Activated T-cell treated with anti-CD3 and anti-CD28 coated beads, Interleukin-2, amount 50 U/mL, for 24 hours (primary cell): ENCODE measurements around the gene MAFB.

Source experiments
- DNase-seq: peaks from one replicate; pipeline ENCODE4 v3.0.0-alpha.2; 2020
- H3K27ac Mint-ChIP-seq: 2 replicates; pipeline ENCODE4 v1.8.0; 2020; ENCODE audit warnings: mild to moderate bottlenecking, mixed read lengths
- H3K27me3 Mint-ChIP-seq: 2 replicates; pipeline ENCODE4 v1.8.0; 2020; ENCODE audit warnings: mixed read lengths
- H3K36me3 Mint-ChIP-seq: 2 replicates; pipeline ENCODE4 v1.8.0; 2020; ENCODE audit warnings: low read depth, mixed read lengths
- H3K4me1 Mint-ChIP-seq: 2 replicates; pipeline ENCODE4 v1.8.0; 2020; ENCODE audit warnings: low read depth, mixed read lengths
- H3K4me3 Mint-ChIP-seq: 2 replicates; pipeline ENCODE4 v1.8.0; 2020; ENCODE audit warnings: mild to moderate bottlenecking, moderate library complexity, mixed read lengths
- H3K9me3 Mint-ChIP-seq: 2 replicates; pipeline ENCODE4 v1.8.0; 2020; ENCODE audit warnings: mixed read lengths

The MAFB gene

GRCh38 chr20:40714109-40714508 lies 25.1 kb upstream of the MAFB start:
- Mint-ChIP-seq H3K9me3 (no peaks in the 10 kb centered on the region), H3K27me3 (peaks cover 18% of the 10 kb centered on the region), H3K36me3 (no peaks in the 10 kb centered on the region), H3K4me3 (no peak overlapping the region), H3K4me1 (no peaks in the 10 kb centered on the region), H3K27ac (no peak overlapping the region)
- no peak for DNase-seq

GRCh38 chr20:40713508-40713907 lies 24.5 kb upstream of the MAFB start:
- DNase-seq = no peak
- peaks cover 18% of the 10 kb centered on the region for H3K27me3 Mint-ChIP-seq
- H3K27ac Mint-ChIP-seq = no peak overlapping the region
- no peaks in the 10 kb centered on the region for H3K9me3 Mint-ChIP-seq
- H3K36me3 Mint-ChIP-seq = no peaks in the 10 kb centered on the region
- H3K4me1 Mint-ChIP-seq = no peaks in the 10 kb centered on the region
- H3K4me3 Mint-ChIP-seq = no peak overlapping the region

DNA sequence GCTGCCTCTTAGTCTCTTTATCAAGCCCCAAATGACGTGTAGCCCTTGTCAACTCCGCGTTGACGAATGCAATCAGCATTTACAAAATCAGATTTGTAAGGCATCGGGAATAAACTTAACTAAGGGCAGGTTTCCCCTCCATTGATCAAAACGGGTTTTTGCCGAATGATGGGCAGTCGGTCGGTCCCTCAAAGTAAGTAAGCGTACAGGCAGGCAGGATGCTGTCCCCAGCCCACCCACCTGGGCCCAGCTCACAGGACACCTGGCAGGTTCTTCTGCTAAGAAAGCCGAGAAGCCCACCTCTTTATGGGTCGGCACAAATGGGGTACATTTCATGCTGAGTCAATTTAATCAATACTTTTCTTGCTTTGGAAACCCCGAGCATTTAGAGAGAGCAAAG lies 22.0 kb upstream of the MAFB start:
- H3K27ac Mint-ChIP-seq = no peak overlapping the region
- H3K36me3 Mint-ChIP-seq = no peaks in the 10 kb centered on the region

GRCh38 chr20:40710603-40711002 lies 21.6 kb upstream of the MAFB start:
- Mint-ChIP-seq H3K27ac (no peak overlapping the region), H3K27me3 (peaks cover 14% of the 10 kb centered on the region), H3K9me3 (no peaks in the 10 kb centered on the region), H3K36me3 (no peaks in the 10 kb centered on the region), H3K4me3 (no peak overlapping the region), H3K4me1 (no peaks in the 10 kb centered on the region)
- DNase-seq = no peak

More for the DNA sequence above, 22.0 kb upstream of the MAFB start:
- Mint-ChIP-seq H3K4me3 (no peak overlapping the region), H3K4me1 (no peaks in the 10 kb centered on the region), H3K27me3 (peaks cover 17% of the 10 kb centered on the region), H3K9me3 (no peaks in the 10 kb centered on the region)
- no peak for DNase-seq

DNA sequence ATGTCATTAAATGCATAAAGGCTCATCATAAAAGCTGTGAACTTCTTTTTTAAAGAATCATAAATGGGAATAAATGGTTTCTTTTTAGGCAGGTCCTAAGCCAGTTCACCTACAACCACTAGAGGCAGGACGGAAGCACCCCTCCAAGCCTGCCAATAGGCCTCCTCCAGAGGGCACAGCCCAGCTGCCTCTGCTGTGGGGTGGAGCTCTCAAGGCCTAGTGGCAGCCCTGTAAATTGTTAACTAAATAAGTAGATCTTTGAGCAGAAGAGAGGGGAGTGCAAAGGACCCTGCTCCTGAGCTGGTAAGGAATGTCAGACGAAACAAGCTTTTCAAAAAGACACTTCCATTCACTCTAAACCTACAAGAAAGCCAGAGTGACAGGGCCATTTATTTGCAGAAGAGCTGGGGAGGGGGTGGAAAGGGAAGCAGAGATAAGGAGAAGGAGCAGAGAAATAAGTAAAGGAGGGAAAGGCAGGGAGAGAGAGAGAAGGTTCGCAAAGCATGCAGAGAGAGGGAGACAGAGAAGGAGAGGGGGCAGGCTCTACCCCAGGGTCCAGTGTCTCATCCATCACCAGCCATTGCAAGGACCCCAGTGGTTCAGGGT lies 18.0 kb upstream of the MAFB start:
- no peaks in the 10 kb centered on the region for H3K36me3 Mint-ChIP-seq
- peaks cover 8% of the 10 kb centered on the region for H3K27me3 Mint-ChIP-seq
- no peak for DNase-seq
- H3K27ac Mint-ChIP-seq = no peak overlapping the region
- H3K4me1 Mint-ChIP-seq = no peaks in the 10 kb centered on the region
- H3K4me3 Mint-ChIP-seq = no peak overlapping the region
- no peaks in the 10 kb centered on the region for H3K9me3 Mint-ChIP-seq

- no peak for DNase-seq
- Mint-ChIP-seq H3K36me3 (no peaks in the 10 kb centered on the region), H3K4me1 (no peaks in the 10 kb centered on the region), H3K4me3 (no peak overlapping the region), H3K27me3 (peaks cover 5% of the 10 kb centered on the region), H3K27ac (no peak overlapping the region), H3K9me3 (no peaks in the 10 kb centered on the region)
These were observed 16.4 kb upstream of the MAFB start for GRCh38 chr20:40705413-40705812.

DNA sequence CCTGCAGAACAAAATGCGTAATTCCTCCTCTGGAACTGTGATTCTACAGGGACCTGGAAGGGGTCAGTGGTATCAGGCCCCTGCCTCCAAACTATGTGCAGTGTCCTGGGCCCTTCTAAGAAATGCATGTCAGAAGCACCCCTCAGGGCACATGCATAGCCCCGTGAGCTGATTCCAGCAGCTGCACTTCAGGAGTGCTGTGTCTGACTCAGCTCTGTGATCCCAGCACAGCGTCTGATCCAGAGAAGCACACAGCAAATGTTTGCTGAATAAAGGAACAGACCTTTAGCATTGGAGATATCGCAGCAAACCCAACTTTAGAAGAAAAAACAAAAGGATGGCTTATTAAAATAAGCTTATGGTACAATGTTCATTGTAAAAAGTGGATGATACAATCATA lies 15.8 kb upstream of the MAFB start:
- no peaks in the 10 kb centered on the region for H3K9me3 Mint-ChIP-seq
- no peak overlapping the region for H3K4me3 Mint-ChIP-seq
- H3K4me1 Mint-ChIP-seq = no peaks in the 10 kb centered on the region
- H3K27ac Mint-ChIP-seq = no peak overlapping the region
- H3K27me3 Mint-ChIP-seq = peaks cover 5% of the 10 kb centered on the region
- H3K36me3 Mint-ChIP-seq = no peaks in the 10 kb centered on the region
- no peak for DNase-seq

GRCh38 chr20:40703975-40704530 lies 15.0 kb upstream of the MAFB start:
- DNase-seq = no peak
- H3K9me3 Mint-ChIP-seq = no peaks in the 10 kb centered on the region
- no peak overlapping the region for H3K4me3 Mint-ChIP-seq
- H3K27me3 Mint-ChIP-seq = peaks cover 5% of the 10 kb centered on the region
- H3K27ac Mint-ChIP-seq = no peak overlapping the region
- no peaks in the 10 kb centered on the region for H3K4me1 Mint-ChIP-seq
- H3K36me3 Mint-ChIP-seq = no peaks in the 10 kb centered on the region

- Mint-ChIP-seq H3K4me3 (no peak overlapping the region), H3K36me3 (no peaks in the 10 kb centered on the region), H3K27me3 (peaks cover 16% of the 10 kb centered on the region), H3K27ac (no peak overlapping the region), H3K4me1 (no peaks in the 10 kb centered on the region), H3K9me3 (no peaks in the 10 kb centered on the region)
- no peak for DNase-seq
These were observed 13.5 kb upstream of the MAFB start for GRCh38 chr20:40702504-40702903.

- no peak overlapping the region for H3K4me3 Mint-ChIP-seq
- H3K27me3 Mint-ChIP-seq = peaks cover 54% of the 10 kb centered on the region
- DNase-seq = no peak
- no peak overlapping the region for H3K27ac Mint-ChIP-seq
- no peaks in the 10 kb centered on the region for H3K4me1 Mint-ChIP-seq
- H3K36me3 Mint-ChIP-seq = no peaks in the 10 kb centered on the region
- H3K9me3 Mint-ChIP-seq = no peaks in the 10 kb centered on the region
These were observed 9.7 kb upstream of the MAFB start for GRCh38 chr20:40698744-40699143.

- no peak overlapping the region for H3K4me3 Mint-ChIP-seq
- DNase-seq = no peak
- no peak overlapping the region for H3K27ac Mint-ChIP-seq
- no peaks in the 10 kb centered on the region for H3K4me1 Mint-ChIP-seq
- H3K9me3 Mint-ChIP-seq = no peaks in the 10 kb centered on the region
- H3K27me3 Mint-ChIP-seq = peaks cover 58% of the 10 kb centered on the region
- no peaks in the 10 kb centered on the region for H3K36me3 Mint-ChIP-seq
These were observed 9.2 kb upstream of the MAFB start for GRCh38 chr20:40698281-40698680.

DNA sequence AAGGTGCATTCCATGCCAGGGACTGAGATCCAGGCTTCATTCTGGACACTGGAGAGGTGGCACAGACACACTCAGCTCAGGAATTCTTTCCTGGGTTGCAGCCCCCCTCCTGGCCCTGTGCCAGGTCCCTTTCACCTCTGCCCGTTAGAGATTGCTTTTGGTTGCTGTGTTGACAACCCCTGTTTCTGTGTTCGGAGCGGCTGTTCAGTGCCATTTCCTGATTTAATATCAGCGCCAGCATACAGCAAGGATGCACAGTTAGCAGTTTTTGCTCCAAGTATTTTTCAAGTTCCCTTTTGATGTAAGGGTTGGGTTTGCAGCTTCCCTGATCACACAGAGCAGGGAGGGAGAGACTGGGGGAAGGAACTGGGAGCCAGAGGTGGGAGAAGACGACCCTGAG lies 8.5 kb upstream of the MAFB start:
- no peak for DNase-seq
- Mint-ChIP-seq H3K4me1 (no peaks in the 10 kb centered on the region), H3K9me3 (no peaks in the 10 kb centered on the region), H3K27me3 (peaks cover 65% of the 10 kb centered on the region), H3K27ac (no peak overlapping the region), H3K36me3 (no peaks in the 10 kb centered on the region), H3K4me3 (no peak overlapping the region)

GRCh38 chr20:40695214-40695613 lies 6.2 kb upstream of the MAFB start:
- Mint-ChIP-seq H3K4me3 (no peak overlapping the region), H3K9me3 (no peaks in the 10 kb centered on the region), H3K4me1 (peaks cover 3% of the 10 kb centered on the region), H3K27me3 (peaks cover 84% of the 10 kb centered on the region), H3K27ac (no peak overlapping the region), H3K36me3 (no peaks in the 10 kb centered on the region)
- no peak for DNase-seq

GRCh38 chr20:40694246-40694645 lies 5.2 kb upstream of the MAFB start:
- H3K4me1 Mint-ChIP-seq = peaks cover 10% of the 10 kb centered on the region
- no peaks in the 10 kb centered on the region for H3K36me3 Mint-ChIP-seq
- H3K27me3 Mint-ChIP-seq = peaks cover 93% of the 10 kb centered on the region
- H3K4me3 Mint-ChIP-seq = no peak overlapping the region
- no peak for DNase-seq
- no peak overlapping the region for H3K27ac Mint-ChIP-seq
- no peaks in the 10 kb centered on the region for H3K9me3 Mint-ChIP-seq

DNA sequence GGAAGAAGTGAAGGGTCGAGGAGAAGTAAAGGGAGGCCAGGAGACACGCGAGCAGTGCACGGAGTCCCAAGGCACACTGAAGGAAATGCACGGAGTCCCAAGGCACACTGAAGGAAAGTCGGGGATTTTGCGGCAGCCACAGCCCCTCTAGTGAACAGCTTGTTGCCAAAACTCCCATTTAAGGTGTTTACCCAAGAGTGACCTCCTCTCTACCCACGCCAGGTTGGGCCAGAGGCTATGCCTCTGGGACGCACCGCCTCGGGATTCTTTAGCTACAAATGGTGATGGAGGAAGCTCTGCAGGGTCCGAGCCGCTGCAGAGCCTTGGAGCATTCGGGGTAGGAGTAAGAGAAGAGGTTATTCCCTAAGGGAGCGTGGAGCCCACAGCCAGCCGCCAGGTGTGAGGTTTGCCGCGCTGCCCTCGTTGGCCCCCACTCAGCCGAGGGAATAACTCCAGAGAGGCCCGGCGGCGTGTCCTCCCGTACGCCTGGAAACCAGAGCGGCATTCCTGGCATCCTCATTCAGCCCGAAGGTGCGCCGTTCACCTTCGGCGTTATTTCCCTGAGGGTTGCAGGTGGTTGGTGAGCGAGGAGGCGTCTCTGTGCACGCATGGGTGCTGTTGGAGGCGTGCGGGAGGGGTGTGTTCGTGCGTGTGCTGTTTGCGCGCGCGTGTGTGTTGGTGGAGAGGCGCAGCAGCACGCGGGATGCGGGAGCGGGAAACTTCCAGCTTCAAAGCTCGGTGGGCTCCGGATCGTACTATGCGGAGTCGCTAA lies 3.4 kb upstream of the MAFB start:
- H3K4me1 Mint-ChIP-seq = peaks cover 14% of the 10 kb centered on the region
- peaks cover 94% of the 10 kb centered on the region for H3K27me3 Mint-ChIP-seq
- no peaks in the 10 kb centered on the region for H3K36me3 Mint-ChIP-seq
- no peak overlapping the region for H3K27ac Mint-ChIP-seq
- DNase-seq = no peak
- no peak overlapping the region for H3K4me3 Mint-ChIP-seq
- H3K9me3 Mint-ChIP-seq = no peaks in the 10 kb centered on the region
